Chondrocyte (in vitro differentiated cells): ENCODE measurements around the gene KLHL6. TPM values are rescaled to one million over a fixed set of nuclear protein-coding genes. Genes with fewer than 3 reads are reported as not detected.
"Not testable (repeated sequence)": the region's sequence is repeated elsewhere in the genome, so short reads cannot be mapped to it uniquely, and the experiment has no call there.

Experiments used
- DNase-seq: peaks from one replicate; pipeline ENCODE4 v3.0.0; 2021; ENCODE audit warnings: mixed read lengths, low spot score
- H3K27ac Mint-ChIP-seq: one replicate; pipeline ENCODE4 v1.8.0; 2021; ENCODE audit warnings: mild to moderate bottlenecking, moderate library complexity, mixed read lengths; ENCODE audit not compliant: unreplicated experiment
- H3K27me3 Mint-ChIP-seq: 2 replicates; pipeline ENCODE4 v1.8.0; 2021; ENCODE audit warnings: low read depth, mixed read lengths
- H3K36me3 Mint-ChIP-seq: 2 replicates; pipeline ENCODE4 v1.8.0; 2021; ENCODE audit warnings: low read depth, mixed read lengths
- H3K4me1 Mint-ChIP-seq: 2 replicates; pipeline ENCODE4 v1.8.0; 2021; ENCODE audit warnings: low read depth, mild to moderate bottlenecking, mixed read lengths
- H3K4me3 Mint-ChIP-seq: one replicate; pipeline ENCODE4 v1.8.0; 2021; ENCODE audit warnings: mild to moderate bottlenecking, moderate library complexity, mixed read lengths; ENCODE audit not compliant: unreplicated experiment
- H3K9me3 Mint-ChIP-seq: 2 replicates; pipeline ENCODE4 v1.8.0; 2021; ENCODE audit warnings: low read depth, mixed read lengths
- CTCF ChIP-seq: fragments of 200-600 bp; sonication (generic); IDR thresholded peaks from 2 replicates; pipeline ENCODE4 v1.5.0; 2021; ENCODE audit warnings: antibody characterized with exemption, mild to moderate bottlenecking, moderate library complexity
- total RNA-seq: library from RNA; stranded (reverse); gene quantifications from 3 replicates; pipeline ENCODE4 v1.2.1, GENCODE V29; 2021

KLHL6 gene
- total RNA-seq, 1 donor from 2014 or later, result not detected

GRCh38 chr3:183443395-183444385 is 111.8 kb downstream of the KLHL6 start:
- peaks cover 12% of the 10 kb centered on the region for H3K4me1 Mint-ChIP-seq
- DNase-seq, result no peak
- peaks cover 9% of the 10 kb centered on the region for H3K36me3 Mint-ChIP-seq
- H3K27ac Mint-ChIP-seq, result no peak overlapping the region
- peaks cover 34% of the 10 kb centered on the region for H3K9me3 Mint-ChIP-seq
- no peak for TF ChIP-seq CTCF
- H3K4me3 Mint-ChIP-seq, result no peak overlapping the region
- H3K27me3 Mint-ChIP-seq, result peaks cover 12% of the 10 kb centered on the region

GRCh38 chr3:183442994-183443393 is 112.5 kb downstream of the KLHL6 start:
- Mint-ChIP-seq H3K27ac (no peak overlapping the region), H3K27me3 (peaks cover 12% of the 10 kb centered on the region)
- no peak for TF ChIP-seq CTCF

GRCh38 chr3:183440521-183440920 is 115.0 kb downstream of the KLHL6 start:
- peaks cover 14% of the 10 kb centered on the region for H3K27me3 Mint-ChIP-seq
- H3K27ac Mint-ChIP-seq, result not testable (repeated sequence)

More at GRCh38 chr3:183442994-183443393, 112.5 kb downstream of the KLHL6 start:
- DNase-seq, result no peak
- Mint-ChIP-seq H3K4me1 (peaks cover 6% of the 10 kb centered on the region), H3K9me3 (peaks cover 34% of the 10 kb centered on the region), H3K36me3 (peaks cover 9% of the 10 kb centered on the region), H3K4me3 (no peak overlapping the region)

GRCh38 chr3:183439515-183439914 is 116.0 kb downstream of the KLHL6 start:
- no peak for DNase-seq
- H3K9me3 Mint-ChIP-seq, result peaks cover 31% of the 10 kb centered on the region
- H3K27ac Mint-ChIP-seq, result no peak overlapping the region
- H3K36me3 Mint-ChIP-seq, result peaks cover 9% of the 10 kb centered on the region
- no peak for TF ChIP-seq CTCF
- no peak overlapping the region for H3K4me3 Mint-ChIP-seq
- H3K27me3 Mint-ChIP-seq, result peaks cover 17% of the 10 kb centered on the region
- no peaks in the 10 kb centered on the region for H3K4me1 Mint-ChIP-seq

More at GRCh38 chr3:183440521-183440920, 115.0 kb downstream of the KLHL6 start:
- DNase-seq, H3K36me3 Mint-ChIP-seq, H3K4me3 Mint-ChIP-seq, H3K4me1 Mint-ChIP-seq: not testable (repeated sequence)
- H3K9me3 Mint-ChIP-seq, result peaks cover 34% of the 10 kb centered on the region

GRCh38 chr3:183438735-183439134 is 116.8 kb downstream of the KLHL6 start:
- TF ChIP-seq CTCF, result no peak

More at GRCh38 chr3:183438735-183439134, 116.8 kb downstream of the KLHL6 start:
- H3K36me3 Mint-ChIP-seq, result peaks cover 7% of the 10 kb centered on the region
- H3K4me3 Mint-ChIP-seq, result no peak overlapping the region
- H3K4me1 Mint-ChIP-seq, result no peaks in the 10 kb centered on the region
- peaks cover 21% of the 10 kb centered on the region for H3K27me3 Mint-ChIP-seq
- H3K27ac Mint-ChIP-seq, result no peak overlapping the region
- no peak for DNase-seq
- peaks cover 27% of the 10 kb centered on the region for H3K9me3 Mint-ChIP-seq
